GM03348 (cell line): Measurements from ENCODE around the gene NXPH1.

ENCODE experiments used
- DNase-seq: peaks from one replicate; pipeline ENCODE4 v3.0.0; 2012; ENCODE audit warnings: low spot score

Gene NXPH1

DNA sequence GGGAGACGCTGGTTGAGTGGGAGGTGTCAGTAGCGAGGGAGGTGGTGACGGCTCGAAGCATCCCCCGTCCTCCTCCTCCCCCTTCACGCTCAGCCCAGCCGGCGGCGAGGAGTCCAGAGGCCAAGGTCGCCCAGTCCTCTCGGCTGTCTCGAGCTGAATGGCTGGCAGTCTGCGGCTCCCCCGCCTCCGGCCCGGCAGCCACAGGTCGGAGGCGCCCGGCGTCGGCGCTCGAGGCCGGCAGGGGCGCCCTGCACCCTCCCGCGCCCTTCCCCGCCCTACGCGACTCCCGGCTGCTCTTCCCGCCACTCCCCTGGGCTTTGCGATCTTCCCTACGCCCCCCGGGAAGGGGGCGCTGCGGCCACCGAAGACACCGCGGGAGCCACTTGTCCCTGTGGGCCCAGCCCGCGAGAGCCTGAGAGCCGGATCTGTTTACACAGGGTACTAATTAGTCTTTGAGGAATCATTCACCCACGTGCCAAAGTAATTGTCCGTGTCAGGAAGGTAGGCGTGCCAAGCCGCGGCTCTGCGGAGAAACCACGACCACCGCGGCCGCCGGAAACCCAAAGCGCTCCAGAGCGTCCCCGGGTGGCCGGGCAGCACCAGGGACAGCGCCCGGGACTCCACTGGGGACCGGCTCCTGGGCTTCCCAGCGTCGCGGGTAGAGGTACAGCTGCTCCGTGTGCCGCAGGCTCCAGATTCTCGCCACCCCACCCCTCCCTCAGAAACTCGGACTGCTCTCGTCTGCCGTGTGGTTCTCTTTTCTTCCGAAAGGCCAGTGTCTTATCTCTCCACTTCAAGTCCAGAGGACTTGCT lies at the start of gene NXPH1:
Gene NXPH1 (plus strand): TSS at position 133 of the 813 bp plus-strand sequence.
- DNase-seq: peak; percentile 61

DNA sequence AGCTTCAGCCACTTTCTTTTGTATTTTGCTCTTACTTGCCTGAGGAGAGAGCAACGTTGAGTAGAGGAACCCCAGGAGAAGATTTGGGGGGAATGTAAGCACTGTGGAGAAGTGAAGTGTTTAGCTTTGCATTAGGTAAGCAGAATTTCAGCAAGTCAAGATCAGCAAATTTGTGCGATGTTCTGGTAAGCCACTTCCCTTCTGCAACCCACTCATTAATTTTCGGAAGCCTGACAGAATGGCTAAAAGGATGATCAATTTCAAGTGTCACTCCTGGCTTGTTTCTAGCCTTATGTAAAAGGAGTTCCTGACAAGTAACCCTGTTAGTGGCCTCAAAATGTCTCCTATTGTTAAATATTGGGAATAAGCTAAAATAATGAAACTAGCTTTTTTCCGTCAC lies 48.5 kb upstream of the NXPH1 start:
- no peak for DNase-seq

DNA sequence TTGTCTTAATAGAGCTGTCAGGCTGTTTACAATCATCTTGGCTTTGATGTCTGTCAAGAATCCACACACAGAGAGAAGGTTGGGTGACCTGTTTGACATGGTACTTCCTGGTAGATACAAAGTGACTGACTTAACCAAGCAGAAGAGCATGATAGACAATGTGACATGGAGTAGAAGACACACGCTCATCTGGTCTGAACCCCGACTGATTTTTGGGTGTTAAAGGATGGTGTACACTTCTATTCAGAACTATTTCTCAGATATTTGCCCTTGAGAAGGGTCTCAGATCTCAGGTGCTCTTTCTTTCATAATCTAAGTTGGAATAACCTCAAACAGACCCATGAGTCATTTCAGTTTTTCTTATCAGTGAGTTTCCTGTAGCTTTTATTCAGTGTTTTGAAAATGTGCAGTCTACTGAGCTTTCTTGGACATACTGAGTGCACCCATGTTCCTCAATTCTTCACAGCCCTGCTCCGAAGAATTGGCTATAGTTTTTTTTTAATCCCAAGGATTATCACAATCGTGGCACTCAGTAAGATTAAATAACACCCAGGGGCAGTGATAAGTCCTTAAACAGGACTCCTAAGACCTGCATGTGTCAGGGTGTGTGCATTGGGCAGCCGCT lies 46.4 kb upstream of the NXPH1 start:
- DNase-seq: no peak

DNA sequence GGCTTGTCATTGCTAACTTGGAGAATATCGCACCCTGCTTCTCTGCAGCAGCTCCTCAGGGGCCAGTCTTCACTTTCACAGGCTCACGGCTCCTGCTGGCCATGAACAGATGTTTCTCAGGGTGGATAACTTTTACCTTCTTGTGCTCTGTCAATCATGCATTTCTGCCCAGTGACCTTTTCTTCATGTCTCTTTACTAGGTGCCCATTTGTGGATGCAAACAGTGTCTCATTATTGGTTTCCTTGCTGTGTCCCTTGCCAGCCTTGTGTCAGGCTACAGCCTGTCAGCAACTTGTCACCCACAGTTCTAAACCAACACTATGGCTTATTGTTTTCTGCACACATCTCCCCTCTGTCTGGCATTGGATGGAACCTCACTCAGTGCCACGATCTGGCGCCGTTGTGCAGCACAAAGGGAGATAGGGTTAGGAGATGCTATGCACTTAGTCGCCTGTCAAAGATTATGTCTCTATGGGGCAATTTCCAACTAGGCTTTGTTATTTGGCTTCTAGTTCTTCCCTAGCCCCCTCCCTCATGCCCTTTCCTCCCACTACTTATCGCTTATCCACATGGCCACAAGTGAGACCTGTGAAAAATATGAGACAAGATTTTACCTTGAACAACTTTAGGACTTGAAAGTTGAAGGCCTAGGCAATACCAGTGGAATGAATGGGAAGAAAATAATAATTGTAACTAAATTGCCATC lies 45.7 kb upstream of the NXPH1 start:
- no peak for DNase-seq

DNA sequence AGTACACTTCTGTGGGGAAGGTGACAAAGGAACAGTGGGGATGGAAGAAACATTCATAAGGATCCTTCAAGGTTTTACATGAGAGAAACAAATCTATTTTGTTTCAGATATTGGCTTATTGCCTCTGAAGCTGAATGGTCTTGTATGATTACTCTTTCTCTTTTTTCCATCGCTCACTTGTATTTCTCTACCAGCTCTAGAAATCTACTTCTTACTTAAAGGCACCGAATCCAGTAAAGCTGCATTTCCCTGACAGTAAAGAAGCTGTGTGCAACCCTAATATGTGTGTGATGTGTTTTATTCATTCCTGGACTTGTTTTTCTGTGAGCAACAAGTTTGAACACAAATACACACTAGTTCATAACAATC lies 45.2 kb upstream of the NXPH1 start:
- DNase-seq: no peak

DNA sequence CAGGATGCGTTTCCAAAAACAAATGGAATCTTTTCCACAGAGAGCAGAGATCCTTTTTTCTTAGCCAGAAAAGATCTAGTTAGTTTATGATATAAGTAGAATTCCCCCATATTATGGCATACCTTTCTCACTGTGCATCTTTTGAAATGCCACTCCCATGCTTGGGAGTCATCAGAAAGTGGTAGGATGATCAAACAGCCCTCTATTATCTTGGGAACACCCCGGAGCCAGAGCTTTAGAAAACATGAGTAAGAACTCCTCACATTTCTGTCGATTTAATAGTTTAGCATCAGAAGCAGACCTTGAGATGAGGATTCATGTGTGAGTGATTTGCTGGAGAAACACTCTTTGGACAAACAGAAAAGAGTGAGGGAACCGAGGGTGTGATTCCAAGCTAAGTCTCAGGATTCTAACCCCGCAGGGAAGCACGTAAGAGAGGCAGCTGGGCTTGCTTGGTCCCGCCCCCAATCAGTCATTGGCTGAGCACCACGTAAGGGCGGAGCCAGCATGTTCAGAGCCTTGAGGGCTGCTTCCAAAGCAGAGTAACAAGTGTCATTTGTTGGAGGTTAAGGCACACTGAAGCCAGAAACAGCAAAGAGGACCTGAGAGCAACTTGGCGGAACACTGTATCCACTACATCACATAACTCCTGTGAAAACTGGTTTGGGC lies 43.7 kb upstream of the NXPH1 start:
- DNase-seq: no peak

DNA sequence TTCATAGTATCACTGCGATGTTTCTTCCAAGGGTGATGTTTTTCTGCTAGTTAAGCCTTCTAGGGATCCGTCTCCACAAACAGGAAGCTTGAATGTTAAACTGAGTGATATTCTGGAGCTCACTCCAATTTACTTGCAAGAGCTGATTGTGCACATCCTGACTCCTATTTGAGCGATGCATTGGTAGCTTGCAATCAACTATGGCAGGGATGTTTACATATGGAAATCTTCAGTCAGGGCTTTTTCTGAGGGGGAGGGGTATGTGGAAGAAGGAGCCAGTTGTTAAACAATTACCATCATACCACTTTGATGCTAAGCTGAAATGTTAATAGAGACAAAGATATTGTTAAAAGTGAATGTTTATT lies 43.2 kb upstream of the NXPH1 start:
- DNase-seq: no peak

DNA sequence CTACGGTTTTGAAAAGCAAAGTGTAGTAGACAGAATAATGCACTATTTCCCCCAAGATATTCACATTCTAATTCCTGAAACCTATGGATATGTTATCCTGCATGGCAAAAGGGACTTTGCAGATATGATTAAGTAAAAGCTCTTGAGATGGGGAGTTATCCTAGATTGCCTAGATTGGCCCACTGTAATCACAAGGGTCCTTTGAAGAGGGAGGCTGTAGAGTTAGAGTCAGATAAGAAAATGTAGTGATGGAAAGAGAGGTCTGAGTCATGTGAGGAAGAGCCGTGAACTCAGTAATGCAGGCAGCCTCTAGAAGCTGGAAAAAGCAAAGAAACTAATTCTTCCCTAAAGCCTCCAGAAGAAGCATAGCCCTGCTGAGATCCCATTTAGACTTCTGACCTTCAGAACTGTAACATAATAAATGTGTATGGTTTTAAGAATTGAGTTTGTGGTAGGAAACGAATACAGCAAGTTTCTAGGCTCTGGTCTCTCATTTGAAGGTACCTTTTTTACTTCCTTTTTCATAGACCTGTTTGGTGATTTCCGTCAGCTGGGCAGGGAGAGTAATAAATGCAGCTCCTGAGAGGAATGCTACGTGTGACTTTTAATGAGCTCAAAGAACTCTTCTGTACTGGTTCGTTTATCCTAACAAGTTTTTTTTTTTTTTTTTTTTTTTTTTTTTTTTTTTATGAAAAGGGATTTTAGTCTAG lies 41.9 kb upstream of the NXPH1 start:
- DNase-seq: no peak

DNA sequence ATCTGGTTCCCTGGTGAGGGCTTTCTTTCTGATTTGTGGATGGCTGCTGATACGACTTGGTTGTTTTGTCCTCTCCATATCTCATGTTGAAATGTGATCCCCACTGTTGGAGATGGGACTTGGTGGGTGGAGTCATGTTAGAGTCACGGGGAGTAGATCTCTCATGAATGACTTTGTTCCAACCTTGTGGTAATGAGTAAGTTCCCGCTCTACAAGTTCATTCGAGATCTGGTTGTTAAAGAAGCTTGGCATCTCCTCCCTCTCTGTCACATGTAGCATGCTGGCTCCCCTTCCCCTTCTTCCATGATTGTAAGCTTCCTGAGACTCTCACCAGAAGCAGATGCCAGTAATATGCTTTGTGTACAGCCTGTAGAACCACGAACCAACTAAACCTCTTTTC lies 37.1 kb upstream of the NXPH1 start:
- DNase-seq: no peak

DNA sequence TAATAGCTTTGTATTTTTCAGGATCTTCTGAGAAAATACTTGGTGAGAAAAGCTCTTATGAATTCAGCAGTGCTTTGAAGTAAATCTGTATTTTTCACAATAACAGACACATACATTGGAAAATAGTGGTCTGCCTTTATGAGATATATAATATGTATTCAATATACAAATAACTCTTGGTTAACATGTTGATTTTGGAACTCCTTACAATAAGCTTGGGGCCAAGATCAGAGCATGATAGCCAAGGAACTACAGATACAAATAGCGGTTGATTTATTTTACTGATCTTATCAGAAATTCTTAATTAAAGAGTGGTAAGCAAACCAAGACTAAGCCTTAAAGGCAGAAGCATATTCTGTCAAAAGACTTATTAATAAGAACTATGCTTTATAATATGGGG lies 24.5 kb upstream of the NXPH1 start:
- no peak for DNase-seq

DNA sequence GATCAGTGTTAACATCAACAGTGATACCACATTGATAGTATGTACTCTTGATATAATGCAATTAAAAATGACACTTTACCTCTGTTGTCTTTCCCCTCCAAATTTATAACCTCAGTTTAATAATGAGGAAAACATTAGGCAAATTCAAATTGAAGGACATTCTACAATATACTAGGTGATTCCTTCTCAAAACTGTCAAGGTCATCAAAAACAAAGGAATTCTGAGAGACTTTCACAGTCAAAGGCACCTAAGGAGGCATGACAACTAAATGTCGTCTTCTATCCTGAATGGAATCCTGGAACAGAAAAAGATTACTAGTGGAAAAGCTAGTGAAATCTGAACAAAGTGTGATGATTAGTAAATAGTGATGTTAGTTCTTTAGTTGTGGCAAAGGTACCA lies 22.3 kb upstream of the NXPH1 start:
- no peak for DNase-seq

DNA sequence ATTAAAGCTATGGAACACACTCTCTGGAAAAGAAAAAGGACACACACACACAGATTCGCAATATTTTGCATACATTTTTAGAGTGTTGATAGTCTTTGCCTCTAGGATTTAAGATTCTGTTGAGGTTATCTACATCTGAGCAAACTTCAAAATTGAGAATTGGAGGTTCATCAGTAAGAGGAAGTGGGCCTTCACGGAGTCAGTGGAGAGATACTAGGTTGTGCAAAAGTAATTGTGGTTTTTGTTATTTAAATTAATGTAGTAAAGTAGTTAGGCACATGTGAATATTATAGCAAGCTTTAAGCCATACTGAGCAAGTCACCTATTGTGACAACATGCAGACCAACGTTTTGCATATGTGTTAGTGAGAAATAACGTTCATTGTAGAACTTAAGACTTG lies 19.8 kb upstream of the NXPH1 start:
- no peak for DNase-seq

DNA sequence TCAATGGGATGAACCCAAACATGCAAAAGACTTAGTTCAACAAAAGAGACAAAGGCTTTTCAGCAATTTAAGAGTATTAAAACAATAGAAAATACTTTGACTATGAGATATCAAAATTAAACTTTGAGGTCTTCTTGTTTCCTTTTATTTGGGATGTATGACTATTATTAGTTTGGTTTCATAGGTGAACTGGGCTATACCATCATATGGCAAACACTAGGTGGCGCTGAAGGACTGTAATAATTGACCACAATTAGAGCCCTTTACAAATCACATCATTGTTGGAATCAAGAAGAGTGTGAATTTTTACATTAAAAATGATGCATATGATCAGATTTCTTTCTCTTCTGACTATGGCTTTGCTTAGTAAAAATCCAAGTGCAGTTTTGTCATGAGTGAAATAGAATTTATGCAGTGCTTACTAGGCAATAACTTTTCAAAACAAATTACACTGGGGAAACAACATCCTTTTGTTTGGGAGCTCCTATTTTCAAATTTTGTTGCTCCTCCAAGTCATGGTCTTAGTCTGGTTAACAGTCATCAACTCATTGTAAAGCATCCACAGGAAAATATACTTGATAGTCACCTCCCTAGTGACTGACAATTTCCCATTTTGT lies 14.7 kb upstream of the NXPH1 start:
- DNase-seq: peak; percentile 56

DNA sequence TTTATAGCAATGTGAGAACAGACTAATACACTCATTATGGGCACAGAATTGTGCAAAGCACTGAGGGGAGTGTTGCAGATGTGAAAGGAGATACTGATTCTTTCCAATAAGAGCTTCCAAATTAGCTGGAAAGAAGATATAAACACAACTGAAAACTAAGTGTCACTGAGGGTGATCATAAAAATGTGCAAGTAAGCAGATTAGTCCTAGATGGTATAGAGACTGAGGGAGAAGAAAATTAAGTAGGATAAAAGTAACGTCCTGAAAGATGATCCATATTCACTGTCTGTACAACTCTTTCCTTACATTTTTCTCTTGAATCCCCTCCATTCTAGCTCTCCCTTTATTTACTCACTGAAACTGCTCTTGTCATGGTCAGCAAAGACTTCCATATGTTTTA lies 11.2 kb upstream of the NXPH1 start:
- no peak for DNase-seq

DNA sequence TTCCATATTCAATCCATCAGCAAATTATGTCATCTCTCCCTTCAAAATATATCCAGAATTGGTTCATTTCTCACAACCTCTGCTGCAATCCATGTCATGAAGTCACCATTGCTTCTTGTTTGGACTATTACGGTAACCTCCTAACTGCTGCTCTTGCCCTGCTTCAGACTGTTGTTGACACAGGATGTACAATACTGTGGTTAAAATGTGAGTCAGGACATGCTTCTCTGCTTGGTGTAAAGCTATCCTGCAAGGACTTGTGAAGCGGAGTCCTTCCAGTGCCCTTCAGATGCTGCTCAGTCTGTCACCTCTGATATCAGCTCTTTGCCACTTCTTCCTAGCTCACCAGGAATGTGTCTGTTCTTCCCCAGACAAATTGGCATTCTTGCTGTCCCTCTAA lies 10.4 kb upstream of the NXPH1 start:
- no peak for DNase-seq

DNA sequence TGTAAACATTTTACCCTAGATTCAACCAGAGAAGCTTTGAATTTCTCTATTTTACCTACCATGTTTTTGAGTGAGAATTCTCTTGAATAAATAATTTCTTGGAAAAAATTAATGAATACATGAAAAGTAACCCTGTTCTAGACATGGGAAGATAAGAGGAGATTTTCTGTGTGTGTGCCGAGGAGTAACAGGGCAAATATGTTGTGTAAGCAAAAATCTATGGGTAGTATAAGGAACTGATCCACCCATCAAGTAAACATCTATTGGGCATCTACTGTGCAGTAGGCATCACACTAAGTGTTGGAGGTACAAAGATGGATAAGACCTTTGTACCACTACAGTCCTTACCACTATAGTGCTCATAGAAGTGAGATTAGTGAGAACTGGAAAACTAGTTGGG lies 8.2 kb upstream of the NXPH1 start:
- DNase-seq: no peak

DNA sequence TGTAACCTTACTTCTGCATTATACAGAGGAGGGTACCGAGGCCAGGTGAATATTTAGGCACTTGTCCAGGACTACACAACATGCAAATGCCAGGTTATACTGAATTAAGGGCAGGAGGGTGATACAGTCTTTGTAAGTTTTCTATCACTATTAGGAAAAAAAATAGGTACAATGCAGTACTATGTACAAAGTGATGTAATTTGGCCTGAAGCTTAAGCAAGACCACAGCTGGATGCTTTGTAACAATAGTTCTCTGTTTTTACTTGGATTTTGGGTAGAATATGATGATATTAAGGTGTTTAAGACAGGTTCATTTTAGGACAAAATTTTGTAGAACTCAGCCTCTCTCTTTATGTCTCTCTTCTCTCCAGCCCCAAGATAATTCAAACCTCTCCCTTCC lies 2.8 kb upstream of the NXPH1 start:
- no peak for DNase-seq

DNA sequence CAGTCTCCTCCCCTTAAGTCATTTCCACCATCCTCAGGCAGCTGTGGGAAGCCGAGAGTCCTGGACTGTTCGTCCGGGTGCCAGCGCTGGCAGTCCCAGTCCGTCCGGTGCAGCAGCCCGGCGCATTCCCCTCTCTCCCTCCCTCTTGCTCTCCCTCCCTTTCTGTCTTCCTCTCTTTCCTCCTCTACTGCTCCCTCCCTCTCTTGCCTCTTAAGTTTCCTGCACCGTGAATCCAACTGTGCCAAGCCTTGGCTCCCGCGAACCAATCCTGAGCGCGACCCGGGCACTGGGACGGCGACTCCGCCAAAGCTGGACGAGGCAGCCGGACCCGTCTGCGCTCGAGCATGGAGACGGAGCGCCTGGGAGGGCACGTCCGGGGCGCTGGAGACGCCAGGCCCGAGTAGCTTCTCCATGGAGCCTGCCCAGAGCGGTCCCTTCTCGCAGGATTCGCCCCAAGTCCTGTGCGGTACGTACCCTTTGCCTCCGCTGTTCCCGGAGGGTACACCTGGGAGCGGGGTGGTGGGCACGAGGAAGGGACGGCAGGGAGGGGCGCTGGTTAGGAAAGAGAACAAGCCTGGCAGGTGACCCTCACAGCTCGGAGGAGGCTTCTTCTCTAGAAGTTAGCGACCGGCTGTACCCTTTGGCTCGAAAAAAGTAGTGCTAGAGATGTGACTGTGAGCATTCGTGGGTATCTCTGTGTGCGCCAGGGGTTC lies 1.0 kb downstream of the NXPH1 start:
- DNase-seq: no peak

DNA sequence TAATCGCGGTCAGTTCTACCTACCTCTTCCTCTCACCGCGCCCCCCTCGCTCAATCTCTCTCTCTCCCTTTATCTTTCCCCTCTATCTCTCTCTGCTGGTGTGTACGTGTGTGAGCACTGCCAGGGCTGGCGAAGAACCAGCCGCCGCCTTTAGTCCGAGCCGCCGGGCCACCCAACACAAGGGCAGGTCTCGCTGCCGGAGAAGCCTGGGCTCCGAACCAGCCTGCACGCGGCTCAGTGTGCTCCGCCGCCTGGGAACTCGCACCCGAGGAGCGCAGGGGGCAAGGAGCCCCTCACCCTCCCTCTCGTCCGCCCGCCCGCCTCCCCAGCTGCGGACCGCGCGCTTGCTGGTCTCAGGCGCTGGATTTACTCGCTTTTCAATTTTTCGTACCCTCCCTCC lies 1.7 kb downstream of the NXPH1 start:
- DNase-seq: no peak

DNA sequence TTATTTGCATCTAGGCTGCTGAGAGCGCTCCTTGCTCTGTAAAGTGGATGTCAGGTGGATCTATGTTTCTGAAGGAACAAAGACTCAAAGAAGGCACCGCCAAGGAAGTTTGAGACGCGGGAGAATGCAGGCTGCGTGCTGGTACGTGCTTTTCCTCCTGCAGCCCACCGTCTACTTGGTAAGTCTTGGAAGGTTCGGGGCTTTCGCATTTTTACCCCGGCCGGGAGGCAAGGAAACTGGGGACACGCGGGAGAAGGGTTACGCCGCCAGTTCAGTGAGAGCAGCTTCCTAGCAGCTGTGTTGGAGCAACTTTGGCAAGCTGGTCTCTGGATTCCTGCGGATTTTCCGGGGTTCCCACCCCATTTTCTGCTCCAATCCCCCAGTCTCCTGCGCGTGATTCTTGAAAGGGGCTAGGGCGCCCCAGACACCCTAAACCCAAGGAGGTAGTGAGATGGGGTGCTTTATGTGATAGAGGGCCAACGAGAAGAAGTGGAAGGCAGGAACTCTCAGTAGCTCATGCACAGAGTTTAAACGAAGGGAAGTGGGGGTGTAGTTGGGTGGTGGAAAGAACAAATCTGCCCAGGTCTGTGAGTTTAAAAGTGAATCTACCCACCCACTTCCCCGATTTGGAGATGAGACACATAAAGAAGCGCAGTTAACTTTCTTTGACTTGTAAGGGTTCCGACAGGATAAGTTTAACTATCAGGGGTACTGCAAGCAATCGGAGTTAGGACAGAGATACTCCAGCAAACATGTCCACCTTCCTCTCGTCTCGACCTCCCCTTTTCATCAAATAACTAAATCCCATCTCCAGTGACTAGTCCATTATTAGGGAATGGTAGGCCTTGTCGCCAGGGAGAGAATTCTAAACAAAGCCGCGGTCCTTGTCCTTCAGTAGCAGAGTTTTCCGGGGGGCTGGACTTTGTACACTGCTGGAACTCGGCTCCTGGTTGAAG lies 2.5 kb downstream of the NXPH1 start:
- no peak for DNase-seq
